GM12878 (cell line): ENCODE results near the gene UBAP2. TPM values are rescaled to one million over a fixed set of nuclear protein-coding genes. Genes with fewer than 3 reads are reported as not detected.

ENCODE experiments used
- CTCF ChIP-seq, 3 experiments: IDR thresholded peaks in 2 of 3; conservative IDR thresholded peaks in 1 of 3; 2 replicates each; pipeline ENCODE4 v1.5.1; 2011; ENCODE audit warnings: low read depth in 3 of 3, low read length in 3 of 3, mild to moderate bottlenecking in 3 of 3, control low read depth in 2 of 3, moderate library complexity in 2 of 3, inconsistent platforms in 1 of 3, mixed read lengths in 1 of 3; ENCODE audit not compliant: control insufficient read depth in 2 of 3, insufficient read depth in 1 of 3; ENCODE audit errors: extremely low read depth in 1 of 3
- IKZF1 ChIP-seq: fragments of 450-650 bp; conservative IDR thresholded peaks from 2 replicates; pipeline ENCODE4 v1.6.1; 2017; ENCODE audit warnings: antibody characterized with exemption, mild to moderate bottlenecking
- IRF5 ChIP-seq: fragments of 450-650 bp; IDR thresholded peaks from 2 replicates; pipeline ENCODE4 v1.6.1; 2017; ENCODE audit warnings: borderline replicate concordance
- PAX5 ChIP-seq: IDR thresholded peaks from 2 replicates; pipeline ENCODE4 v1.6.1; 2011; ENCODE audit warnings: low read depth, low read length, borderline replicate concordance
- POLR2A ChIP-seq: IDR thresholded peaks from 2 replicates; pipeline ENCODE4 v1.6.1; 2011; ENCODE audit warnings: low read depth, mild to moderate bottlenecking, low read length
- POLR2AphosphoS2 ChIP-seq: IDR thresholded peaks from 2 replicates; pipeline ENCODE4 v1.6.1; 2011; ENCODE audit warnings: low read depth, mild to moderate bottlenecking, low read length, improper control_type of control experiment, moderate library complexity
- RELA ChIP-seq: fragments of 450-650 bp; IDR thresholded peaks from 2 replicates; pipeline ENCODE4 v1.8.0; 2014; ENCODE audit warnings: borderline replicate concordance; ENCODE audit not compliant: partially characterized antibody
- RFX5 ChIP-seq: IDR thresholded peaks from 2 replicates; pipeline ENCODE4 v1.6.1; 2011; ENCODE audit warnings: low read depth, low read length, improper control_type of control experiment
- RUNX3 ChIP-seq: IDR thresholded peaks from 2 replicates; pipeline ENCODE4 v1.6.1; 2012; ENCODE audit warnings: low read length, inconsistent platforms
- ZNF384 ChIP-seq: IDR thresholded peaks from 2 replicates; pipeline ENCODE4 v1.6.1; 2012; ENCODE audit warnings: low read depth, mild to moderate bottlenecking, low read length, improper control_type of control experiment, borderline replicate concordance
- polyA plus RNA-seq, 11 experiments: library from polyadenylated mRNA; depleted of rRNA in 4 of 11; unstranded in 6 of 11; stranded (reverse) in 5 of 11; fragments of >200 nt; fragmentation: Nextera tagmentation in 4 of 11; fragmentation: Illumina TruSeq in 1 of 11; extraction: Ambion mirVana in 4 of 11; extraction: Trizol in 1 of 11; gene quantifications; 1 replicate in 1 of 11; 2 replicates in 10 of 11; pipeline versions ENCODE4 v1.2.1 to v1.2.3, GENCODE V29; 2011 to 2016; ENCODE audit warnings: inconsistent platforms in 2 of 11, missing spikeins in 2 of 11, low read depth in 1 of 11
- total RNA-seq, 4 experiments: library from RNA; depleted of rRNA in 3 of 4; stranded (reverse); fragments of >200 nt in 3 of 4; fragmentation: Illumina TruSeq in 1 of 4; extraction: Trizol in 1 of 4; gene quantifications; 2 replicates each; pipeline versions ENCODE4 v1.2.1 to v1.2.3, GENCODE V29; 2013 to 2021
- TF ChIP-seq, protein P1 (sequence below): fragments of 450-650 bp; IDR thresholded peaks from 2 replicates; pipeline ENCODE4 v1.6.1; 2017; ENCODE audit warnings: mild to moderate bottlenecking, moderate library complexity
- TF ChIP-seq, protein P2 (sequence below): fragments of 450-650 bp; IDR thresholded peaks from 2 replicates; pipeline ENCODE4 v1.6.1; 2016; ENCODE audit warnings: mild to moderate bottlenecking
- TF ChIP-seq, protein P3 (sequence below): IDR thresholded peaks from 2 replicates; pipeline ENCODE4 v1.6.1; 2012; ENCODE audit warnings: low read depth, low read length, improper control_type of control experiment

UBAP2 gene
- total and polyA plus RNA-seq, 10 of the 15 experiments (the other 5 are each of a cell fraction or from before 2014, with no cell fraction given): 8.5 to 48.2 (median 28.1) TPM

DNA sequence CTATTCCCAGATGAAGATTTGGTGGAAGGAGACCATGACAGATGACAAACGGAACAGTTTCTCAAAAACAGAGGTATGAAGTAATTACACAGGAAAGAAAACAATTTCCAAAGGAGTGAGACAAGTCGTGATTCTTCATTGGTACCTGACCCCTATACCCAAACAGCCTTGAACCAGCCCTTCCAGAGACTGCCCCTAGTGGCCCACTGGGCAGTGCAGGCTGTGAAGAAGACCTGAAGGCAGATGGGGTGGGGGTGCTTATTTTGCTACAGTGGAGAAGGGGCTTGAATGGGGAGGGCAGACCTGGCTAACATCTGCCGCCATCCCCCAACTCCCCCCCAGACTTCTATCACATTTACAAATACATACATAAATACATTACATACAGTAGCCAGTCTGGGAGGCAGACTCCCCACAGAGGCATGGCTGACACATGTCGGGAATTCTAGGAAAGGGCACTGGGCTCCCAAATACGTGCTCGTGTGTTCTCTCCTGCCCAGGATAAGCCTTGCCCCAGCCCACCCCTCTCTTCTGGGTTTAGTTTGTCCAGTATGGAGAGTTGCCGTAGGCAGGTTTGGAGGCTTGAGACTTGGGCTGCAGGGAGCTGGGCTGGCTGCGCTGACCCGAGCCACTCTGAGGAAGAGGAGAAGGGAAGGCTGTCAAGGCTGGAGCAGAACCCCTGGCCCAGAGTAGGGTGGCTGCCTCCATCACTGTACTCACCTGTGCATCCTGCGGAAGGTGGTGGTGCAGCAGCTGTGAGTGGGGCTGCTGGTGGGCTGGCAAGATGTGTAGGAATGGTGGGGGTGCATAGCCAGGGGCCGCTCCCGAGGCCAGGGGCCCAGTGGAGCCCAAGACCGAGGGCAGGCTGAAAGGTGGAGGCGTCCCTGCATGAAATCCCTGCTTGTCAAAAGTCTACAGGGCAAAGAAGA is 126.5 kb downstream of the UBAP2 start (continued):
- no peak for TF ChIP-seq IRF5
- TF ChIP-seq POLR2A: peak; percentile 31
- TF ChIP-seq ZNF384: no peak
- TF ChIP-seq, protein P1, sequence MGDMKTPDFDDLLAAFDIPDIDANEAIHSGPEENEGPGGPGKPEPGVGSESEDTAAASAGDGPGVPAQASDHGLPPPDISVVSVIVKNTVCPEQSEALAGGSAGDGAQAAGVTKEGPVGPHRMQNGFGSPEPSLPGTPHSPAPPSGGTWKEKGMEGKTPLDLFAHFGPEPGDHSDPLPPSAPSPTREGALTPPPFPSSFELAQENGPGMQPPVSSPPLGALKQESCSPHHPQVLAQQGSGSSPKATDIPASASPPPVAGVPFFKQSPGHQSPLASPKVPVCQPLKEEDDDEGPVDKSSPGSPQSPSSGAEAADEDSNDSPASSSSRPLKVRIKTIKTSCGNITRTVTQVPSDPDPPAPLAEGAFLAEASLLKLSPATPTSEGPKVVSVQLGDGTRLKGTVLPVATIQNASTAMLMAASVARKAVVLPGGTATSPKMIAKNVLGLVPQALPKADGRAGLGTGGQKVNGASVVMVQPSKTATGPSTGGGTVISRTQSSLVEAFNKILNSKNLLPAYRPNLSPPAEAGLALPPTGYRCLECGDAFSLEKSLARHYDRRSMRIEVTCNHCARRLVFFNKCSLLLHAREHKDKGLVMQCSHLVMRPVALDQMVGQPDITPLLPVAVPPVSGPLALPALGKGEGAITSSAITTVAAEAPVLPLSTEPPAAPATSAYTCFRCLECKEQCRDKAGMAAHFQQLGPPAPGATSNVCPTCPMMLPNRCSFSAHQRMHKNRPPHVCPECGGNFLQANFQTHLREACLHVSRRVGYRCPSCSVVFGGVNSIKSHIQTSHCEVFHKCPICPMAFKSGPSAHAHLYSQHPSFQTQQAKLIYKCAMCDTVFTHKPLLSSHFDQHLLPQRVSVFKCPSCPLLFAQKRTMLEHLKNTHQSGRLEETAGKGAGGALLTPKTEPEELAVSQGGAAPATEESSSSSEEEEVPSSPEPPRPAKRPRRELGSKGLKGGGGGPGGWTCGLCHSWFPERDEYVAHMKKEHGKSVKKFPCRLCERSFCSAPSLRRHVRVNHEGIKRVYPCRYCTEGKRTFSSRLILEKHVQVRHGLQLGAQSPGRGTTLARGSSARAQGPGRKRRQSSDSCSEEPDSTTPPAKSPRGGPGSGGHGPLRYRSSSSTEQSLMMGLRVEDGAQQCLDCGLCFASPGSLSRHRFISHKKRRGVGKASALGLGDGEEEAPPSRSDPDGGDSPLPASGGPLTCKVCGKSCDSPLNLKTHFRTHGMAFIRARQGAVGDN: no peak
- 0 out of 2 replicates have a peak, but pooled peaks have one; percentile 4 for TF ChIP-seq RUNX3
- peak; percentile 34 to 82 (median 78) for TF ChIP-seq CTCF (IDR thresholded peaks at IDR 0.05 in 2 of 3, conservative IDR thresholded peaks at IDR 0.05 in 1 of 3; ENCODE audit: control insufficient read depth in 2 of 3, extremely low read depth in 1 of 3, insufficient read depth in 1 of 3, low read depth in 3 of 3, low read length in 3 of 3)
- TF ChIP-seq RELA: no peak
- TF ChIP-seq, protein P2, sequence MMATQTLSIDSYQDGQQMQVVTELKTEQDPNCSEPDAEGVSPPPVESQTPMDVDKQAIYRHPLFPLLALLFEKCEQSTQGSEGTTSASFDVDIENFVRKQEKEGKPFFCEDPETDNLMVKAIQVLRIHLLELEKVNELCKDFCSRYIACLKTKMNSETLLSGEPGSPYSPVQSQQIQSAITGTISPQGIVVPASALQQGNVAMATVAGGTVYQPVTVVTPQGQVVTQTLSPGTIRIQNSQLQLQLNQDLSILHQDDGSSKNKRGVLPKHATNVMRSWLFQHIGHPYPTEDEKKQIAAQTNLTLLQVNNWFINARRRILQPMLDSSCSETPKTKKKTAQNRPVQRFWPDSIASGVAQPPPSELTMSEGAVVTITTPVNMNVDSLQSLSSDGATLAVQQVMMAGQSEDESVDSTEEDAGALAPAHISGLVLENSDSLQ: no peak
- TF ChIP-seq POLR2AphosphoS2: peak; percentile 54; the same call in 1 of the 2 replicates
- TF ChIP-seq PAX5: no peak
- TF ChIP-seq, protein P3, sequence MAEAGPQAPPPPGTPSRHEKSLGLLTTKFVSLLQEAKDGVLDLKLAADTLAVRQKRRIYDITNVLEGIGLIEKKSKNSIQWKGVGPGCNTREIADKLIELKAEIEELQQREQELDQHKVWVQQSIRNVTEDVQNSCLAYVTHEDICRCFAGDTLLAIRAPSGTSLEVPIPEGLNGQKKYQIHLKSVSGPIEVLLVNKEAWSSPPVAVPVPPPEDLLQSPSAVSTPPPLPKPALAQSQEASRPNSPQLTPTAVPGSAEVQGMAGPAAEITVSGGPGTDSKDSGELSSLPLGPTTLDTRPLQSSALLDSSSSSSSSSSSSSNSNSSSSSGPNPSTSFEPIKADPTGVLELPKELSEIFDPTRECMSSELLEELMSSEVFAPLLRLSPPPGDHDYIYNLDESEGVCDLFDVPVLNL: no peak
- no peak for TF ChIP-seq RFX5
- no peak for TF ChIP-seq IKZF1
- TF ChIP-seq, all 136 proteins: peak for 6
